ENCODE data around the gene TUBG2. TPM values are rescaled to one million over a fixed set of nuclear protein-coding genes. Genes with fewer than 3 reads are reported as not detected.

TUBG2 gene
- total and polyA plus RNA-seq, 2 of the 8 experiments (the other 6 are each of a cell fraction or from before 2014, with no cell fraction given), result 14.8 to 16.6 TPM

GRCh38 chr17:42686520-42687128 is 27.5 kb downstream of the TUBG2 start:
- Histone ChIP-seq H3K23me2 (ENCODE audit: low read depth, low read length) (peaks cover 17% of the 10 kb centered on the region; the same call in 1 of the 2 replicates), H3K23ac (ENCODE audit: insufficient read length) (no peak overlapping the region), H3K18ac (ENCODE audit: extremely low read depth, low read length) (no peak overlapping the region; the same call in 1 of the 2 replicates), H2BK12ac (ENCODE audit: low read depth, low read length) (no peak overlapping the region), H3K4me1 (replicated peaks in 1 of 4; ENCODE audit: control insufficient read depth in 3 of 4, insufficient read depth in 4 of 4, low read length in 3 of 4) (peaks cover 0 to 11% (median 6%) of the 10 kb centered on the region in 4 experiments; a peak in 6 of 7 replicates), H3K36me3 (ENCODE audit: control insufficient read depth in 2 of 4, insufficient read depth in 4 of 4, low read length in 3 of 4) (peaks cover 0 to 4% (median 0%) of the 10 kb centered on the region in 4 experiments; a peak in 3 of 8 replicates), H4K91ac (replicated peaks; ENCODE audit: insufficient read length, low read length) (no peak overlapping the region), H2BK5ac (ENCODE audit: low read depth, low read length) (no peak overlapping the region), H2BK15ac (ENCODE audit: low read length) (no peak overlapping the region), H3K79me1 (ENCODE audit: low read depth, low read length) (no peaks in the 10 kb centered on the region), H4K8ac (ENCODE audit: extremely low read depth, insufficient read depth, low read length) (peak overlapping the region; percentile 37; the same call in 1 of the 2 replicates), H3K27me3 (replicated peaks in 1 of 4; ENCODE audit: control insufficient read depth in 3 of 4, extremely low read depth in 1 of 4, insufficient read depth in 3 of 4, low read length in 3 of 4) (peaks cover 0 to 20% (median 15%) of the 10 kb centered on the region in 4 experiments; a peak in 5 of 7 replicates), H3K56ac (replicated peaks; ENCODE audit: insufficient read length, low read depth, low read length) (no peak overlapping the region), H4K20me1 (replicated peaks in 1 of 2; ENCODE audit: control insufficient read depth in 1 of 2, insufficient read depth in 2 of 2, low read length in 2 of 2) (peaks cover 0 to 7% of the 10 kb centered on the region in 2 experiments), H3K4ac (replicated peaks; ENCODE audit: insufficient read length, low read depth, low read length) (no peak overlapping the region), H3K79me2 (ENCODE audit: control insufficient read depth in 1 of 2, insufficient read depth in 2 of 2, low read length in 2 of 2) (no peaks in the 10 kb centered on the region), H2BK20ac (ENCODE audit: low read length) (no peak overlapping the region), H2AK5ac (ENCODE audit: low read depth, low read length) (no peak overlapping the region), H3K9ac (replicated peaks in 1 of 4; ENCODE audit: extremely low read depth in 1 of 4, low read depth in 3 of 4, low read length in 3 of 4) (no peak overlapping the region), H4K5ac (ENCODE audit: insufficient read length, low read depth, low read length) (no peak overlapping the region), H3K4me3 (ENCODE audit: extremely low read depth in 1 of 4, insufficient read depth in 2 of 4, low read depth in 3 of 4, low read length in 4 of 4) (no peak overlapping the region), H3K27ac (ENCODE audit: low read depth, low read length) (no peak overlapping the region), H3K9me3 (ENCODE audit: insufficient read depth in 2 of 2, low read depth in 1 of 2, low read length in 1 of 2) (no peaks in the 10 kb centered on the region), H3K14ac (ENCODE audit: insufficient read length) (no peak overlapping the region), H2AFZ (ENCODE audit: low read length) (no peak overlapping the region), H3K4me2 (ENCODE audit: insufficient read depth in 1 of 2, low read depth in 2 of 2, low read length in 2 of 2) (no peak overlapping the region), H2BK120ac (replicated peaks; ENCODE audit: low read depth, low read length) (no peak overlapping the region)
- CTCF ChIA-PET (ENCODE audit: partially characterized antibody), result interaction anchor here (1.0 to 2.2 kb wide), 3 partner anchors 9 to 68 kb away, joined by 3 to 5 read pairs (median 4); no protein-coding TSS in a partner anchor
- 0 out of 4 replicates have a peak, but pooled peaks of 1 of the 2 experiments have one; percentile 2 for TF ChIP-seq RAD21 (IDR thresholded peaks at IDR 0.05 in 1 of 2, conservative IDR thresholded peaks at IDR 0.05 in 1 of 2; ENCODE audit: low read depth in 2 of 2, low read length in 2 of 2)
- TF ChIP-seq SAP30 (IDR thresholded peaks at IDR 0.05; ENCODE audit: insufficient read depth, insufficient replicate concordance, low read length), result no peak
- DNase-seq (ENCODE audit: low read depth in 1 of 2, low spot score in 2 of 2) (no peak), FAIRE-seq (no peak)
- POLR2A ChIA-PET (ENCODE audit: partially characterized antibody), result interaction anchor here (1.2 kb wide), 1 partner anchor 14 kb away, joined by 4 read pairs; no protein-coding TSS in a partner anchor
- whole genome bisulfite sequencing, 2 experiments (ENCODE audit: extremely low coverage in 1 of 2, insufficient coverage in 1 of 2, insufficient read length in 1 of 2, insufficient replicate concordance in 2 of 2, low coverage in 1 of 2, low lambda C conversion rate in 2 of 2, missing lambda C conversion rate in 1 of 2), result 88% methylated on average over 32 of the region's 32 CpGs; no CpG with 5 or more reads in 1 of the 2 experiments
